ENCODE data around the gene MMP24OS.
"Not testable (repeated sequence)": the region's sequence is repeated elsewhere in the genome, so short reads cannot be mapped to it uniquely, and the experiment has no call there.

Gene MMP24OS

DNA sequence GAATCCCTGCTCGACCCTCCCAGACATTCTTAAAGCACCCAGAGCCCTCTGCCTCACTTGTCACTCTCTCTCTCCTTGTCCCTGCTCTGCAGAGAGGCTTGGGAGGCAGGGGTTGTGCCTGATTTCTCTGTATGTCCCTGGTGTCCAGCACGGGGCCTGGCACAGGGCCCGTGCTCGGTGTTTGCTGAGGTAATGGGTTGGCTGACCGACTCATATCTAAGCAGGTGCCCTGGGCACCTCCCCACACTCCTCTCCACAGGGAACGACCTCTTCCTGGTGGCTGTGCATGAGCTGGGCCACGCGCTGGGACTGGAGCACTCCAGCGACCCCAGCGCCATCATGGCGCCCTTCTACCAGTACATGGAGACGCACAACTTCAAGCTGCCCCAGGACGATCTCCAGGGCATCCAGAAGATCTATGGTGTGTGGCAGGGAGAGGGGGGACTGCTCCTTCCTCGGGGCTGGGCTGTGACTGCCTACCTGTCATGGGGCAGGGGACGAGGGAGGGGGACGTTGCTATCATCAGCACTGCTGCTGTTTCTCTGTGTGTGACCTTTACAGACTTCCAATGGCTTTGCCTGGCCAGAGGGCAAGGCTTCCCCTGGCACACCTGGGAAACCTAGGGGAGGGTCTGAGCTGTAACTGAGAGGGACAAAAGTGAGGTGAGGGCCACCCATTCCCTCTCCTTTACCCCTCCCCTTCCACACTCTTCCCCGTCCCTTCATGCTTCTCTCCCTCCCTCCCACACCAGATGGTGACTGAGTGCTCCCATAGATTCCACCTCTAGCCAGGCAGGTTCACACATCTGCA lies 14.2 kb downstream of the MMP24OS start:
- DNase-seq (ENCODE audit: low spot score): no peak
- Histone ChIP-seq H3K4me1 (ENCODE audit: control insufficient read depth in 2 of 2, insufficient read depth in 1 of 2, low read depth in 1 of 2, low read length in 2 of 2) (peaks cover 7 to 39% of the 10 kb centered on the region in 2 donors), H3K9me3 (replicated peaks in 1 of 2; ENCODE audit: control insufficient read depth in 2 of 2, insufficient read depth in 1 of 2, low read depth in 1 of 2, low read length in 2 of 2) (no peaks in the 10 kb centered on the region), H3K4ac (ENCODE audit: low read length) (peak overlapping the region; percentile 4), H2BK12ac (ENCODE audit: low read length) (peak overlapping the region; percentile 89), H3K4me2 (ENCODE audit: insufficient read depth, low read length, poor library complexity, severe bottlenecking) (peak overlapping the region; percentile 41), H2AFZ (ENCODE audit: low read length) (peak overlapping the region; percentile 71), H2BK5ac (ENCODE audit: low read length) (peak overlapping the region; percentile 57), H2BK15ac (ENCODE audit: low read length) (peak overlapping the region; percentile 7), H2AK5ac (ENCODE audit: low read depth, low read length) (peak overlapping the region; percentile 94), H2BK120ac (ENCODE audit: low read depth, low read length) (peak overlapping the region; percentile 70), H3K36me3 (replicated peaks in 1 of 2; ENCODE audit: control insufficient read depth in 2 of 2, insufficient read depth in 2 of 2, low read length in 2 of 2) (no peaks in the 10 kb centered on the region), H3K23ac (ENCODE audit: low read depth, low read length, poor library complexity) (peak overlapping the region; percentile 36), H3K9ac (ENCODE audit: low read depth, low read length, poor library complexity) (no peak overlapping the region), H3K27me3 (ENCODE audit: control insufficient read depth in 3 of 3, insufficient read depth in 3 of 3, low read depth in 1 of 3, low read length in 3 of 3) (no peaks in the 10 kb centered on the region), H4K8ac (ENCODE audit: low read depth, low read length) (no peak overlapping the region), H3K4me3 (ENCODE audit: low read length in 2 of 2) (no peak overlapping the region), H3K27ac (replicated peaks; ENCODE audit: low read length) (peak overlapping the region; percentile 95), H3K18ac (ENCODE audit: low read length) (peak overlapping the region; percentile 89), H3K14ac (ENCODE audit: low read length) (no peak overlapping the region), H4K91ac (ENCODE audit: low read depth, low read length, poor library complexity) (peak overlapping the region; percentile 62), H3K79me1 (ENCODE audit: low read depth, low read length) (no peaks in the 10 kb centered on the region)
- WGBS, 2 donors (ENCODE audit: extremely low coverage in 2 of 2, insufficient read length in 2 of 2, insufficient replicate concordance in 1 of 2): no CpG with 5 or more reads among the region's 17 CpGs

GRCh38 chr20:35262731-35263531 lies 15.0 kb downstream of the MMP24OS start:
- H3K14ac ChIP-seq (ENCODE audit: low read length); H3K23ac ChIP-seq (ENCODE audit: low read depth, low read length, poor library complexity); H2BK15ac ChIP-seq (ENCODE audit: low read length); H3K27me3 ChIP-seq (ENCODE audit: control insufficient read depth in 3 of 3, insufficient read depth in 3 of 3, low read depth in 1 of 3, low read length in 3 of 3); H3K4me3 ChIP-seq (ENCODE audit: low read length in 2 of 2); H3K36me3 ChIP-seq (replicated peaks in 1 of 2; ENCODE audit: control insufficient read depth in 2 of 2, insufficient read depth in 2 of 2, low read length in 2 of 2); H3K4ac ChIP-seq (ENCODE audit: low read length); H2BK120ac ChIP-seq (ENCODE audit: low read depth, low read length); H3K9ac ChIP-seq (ENCODE audit: low read depth, low read length, poor library complexity); H3K79me1 ChIP-seq (ENCODE audit: low read depth, low read length); H3K9me3 ChIP-seq (replicated peaks in 1 of 2; ENCODE audit: control insufficient read depth in 2 of 2, insufficient read depth in 1 of 2, low read depth in 1 of 2, low read length in 2 of 2); H4K8ac ChIP-seq (ENCODE audit: low read depth, low read length); H2BK12ac ChIP-seq (ENCODE audit: low read length): not testable (repeated sequence)
- peak overlapping the region; percentile 95 for H3K27ac ChIP-seq (replicated peaks; ENCODE audit: low read length)
- H2BK5ac ChIP-seq (ENCODE audit: low read length): peak overlapping the region; percentile 57
- peak overlapping the region; percentile 71 for H2AFZ ChIP-seq (ENCODE audit: low read length)
- peak overlapping the region; percentile 41 for H3K4me2 ChIP-seq (ENCODE audit: insufficient read depth, low read length, poor library complexity, severe bottlenecking)
- H3K4me1 ChIP-seq (ENCODE audit: control insufficient read depth in 2 of 2, insufficient read depth in 1 of 2, low read depth in 1 of 2, low read length in 2 of 2): peaks cover 7 to 39% of the 10 kb centered on the region in 2 donors
- WGBS, 2 donors (ENCODE audit: extremely low coverage in 2 of 2, insufficient read length in 2 of 2, insufficient replicate concordance in 1 of 2): no CpG with 5 or more reads among the region's 8 CpGs
- H2AK5ac ChIP-seq (ENCODE audit: low read depth, low read length): peak overlapping the region; percentile 94
- peak; percentile 83 for DNase-seq (ENCODE audit: low spot score)
- peak overlapping the region; percentile 89 for H3K18ac ChIP-seq (ENCODE audit: low read length)
- peak overlapping the region; percentile 62 for H4K91ac ChIP-seq (ENCODE audit: low read depth, low read length, poor library complexity)

GRCh38 chr20:35262321-35262720 lies 15.6 kb downstream of the MMP24OS start:
- not testable (repeated sequence) for H2AK5ac ChIP-seq (ENCODE audit: low read depth, low read length); H3K18ac ChIP-seq (ENCODE audit: low read length); H3K14ac ChIP-seq (ENCODE audit: low read length); H3K9me3 ChIP-seq (replicated peaks in 1 of 2; ENCODE audit: control insufficient read depth in 2 of 2, insufficient read depth in 1 of 2, low read depth in 1 of 2, low read length in 2 of 2); H3K9ac ChIP-seq (ENCODE audit: low read depth, low read length, poor library complexity); H3K4ac ChIP-seq (ENCODE audit: low read length); H3K79me1 ChIP-seq (ENCODE audit: low read depth, low read length); H2BK120ac ChIP-seq (ENCODE audit: low read depth, low read length); H3K4me2 ChIP-seq (ENCODE audit: insufficient read depth, low read length, poor library complexity, severe bottlenecking); H3K27me3 ChIP-seq (ENCODE audit: control insufficient read depth in 3 of 3, insufficient read depth in 3 of 3, low read depth in 1 of 3, low read length in 3 of 3); H3K23ac ChIP-seq (ENCODE audit: low read depth, low read length, poor library complexity); H4K91ac ChIP-seq (ENCODE audit: low read depth, low read length, poor library complexity); H2BK15ac ChIP-seq (ENCODE audit: low read length); H4K8ac ChIP-seq (ENCODE audit: low read depth, low read length); DNase-seq (ENCODE audit: low spot score); H3K36me3 ChIP-seq (replicated peaks in 1 of 2; ENCODE audit: control insufficient read depth in 2 of 2, insufficient read depth in 2 of 2, low read length in 2 of 2); H2BK12ac ChIP-seq (ENCODE audit: low read length); H2AFZ ChIP-seq (ENCODE audit: low read length); H2BK5ac ChIP-seq (ENCODE audit: low read length); H3K4me3 ChIP-seq (ENCODE audit: low read length in 2 of 2)
- H3K4me1 ChIP-seq (ENCODE audit: control insufficient read depth in 2 of 2, insufficient read depth in 1 of 2, low read depth in 1 of 2, low read length in 2 of 2): peaks cover 7 to 39% of the 10 kb centered on the region in 2 donors
- no CpG with 5 or more reads among the region's 10 CpGs for WGBS, 2 donors (ENCODE audit: extremely low coverage in 2 of 2, insufficient read length in 2 of 2, insufficient replicate concordance in 1 of 2)
- H3K27ac ChIP-seq (replicated peaks; ENCODE audit: low read length): peak overlapping the region; percentile 50

DNA sequence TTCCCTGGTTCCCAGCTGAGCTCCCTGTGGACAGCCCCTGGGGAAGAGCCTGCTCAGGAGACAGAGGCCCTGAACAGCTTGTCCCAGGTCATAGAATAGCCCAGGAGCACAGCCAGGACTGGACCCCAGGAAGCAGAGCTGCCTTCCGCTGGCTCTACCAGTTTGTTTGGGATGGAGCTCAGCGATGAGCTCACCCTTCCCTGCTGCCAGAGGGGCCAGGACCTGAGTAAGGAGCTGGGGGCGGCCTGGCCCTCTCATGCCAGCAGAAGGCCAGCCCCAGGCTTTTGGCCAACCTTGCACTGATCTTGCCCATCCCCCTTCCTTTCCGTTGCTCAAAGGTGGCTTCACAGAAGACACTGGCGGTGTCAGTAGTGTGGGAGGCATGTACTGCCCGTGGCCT lies 17.5 kb downstream of the MMP24OS start:
- Histone ChIP-seq H3K79me1 (ENCODE audit: low read depth, low read length) (no peaks in the 10 kb centered on the region), H3K9me3 (replicated peaks in 1 of 2; ENCODE audit: control insufficient read depth in 2 of 2, insufficient read depth in 1 of 2, low read depth in 1 of 2, low read length in 2 of 2) (no peaks in the 10 kb centered on the region), H3K9ac (ENCODE audit: low read depth, low read length, poor library complexity) (no peak overlapping the region), H3K18ac (ENCODE audit: low read length) (peak overlapping the region; percentile 97), H2BK12ac (ENCODE audit: low read length) (peak overlapping the region; percentile 99), H3K27ac (replicated peaks; ENCODE audit: low read length) (peak overlapping the region; percentile 11), H3K14ac (ENCODE audit: low read length) (no peak overlapping the region), H2BK5ac (ENCODE audit: low read length) (peak overlapping the region; percentile 95), H4K91ac (ENCODE audit: low read depth, low read length, poor library complexity) (peak overlapping the region; percentile 83), H3K27me3 (ENCODE audit: control insufficient read depth in 3 of 3, insufficient read depth in 3 of 3, low read depth in 1 of 3, low read length in 3 of 3) (no peaks in the 10 kb centered on the region), H3K4ac (ENCODE audit: low read length) (peak overlapping the region; percentile 81), H2AFZ (ENCODE audit: low read length) (no peak overlapping the region), H3K4me1 (ENCODE audit: control insufficient read depth in 2 of 2, insufficient read depth in 1 of 2, low read depth in 1 of 2, low read length in 2 of 2) (peaks cover 7 to 39% of the 10 kb centered on the region in 2 donors), H3K36me3 (replicated peaks in 1 of 2; ENCODE audit: control insufficient read depth in 2 of 2, insufficient read depth in 2 of 2, low read length in 2 of 2) (no peaks in the 10 kb centered on the region), H2BK120ac (ENCODE audit: low read depth, low read length) (peak overlapping the region; percentile 95), H2AK5ac (ENCODE audit: low read depth, low read length) (peak overlapping the region; percentile 100), H3K4me3 (ENCODE audit: low read length in 2 of 2) (no peak overlapping the region), H3K4me2 (ENCODE audit: insufficient read depth, low read length, poor library complexity, severe bottlenecking) (no peak overlapping the region), H2BK15ac (ENCODE audit: low read length) (peak overlapping the region; percentile 100), H3K23ac (ENCODE audit: low read depth, low read length, poor library complexity) (no peak overlapping the region), H4K8ac (ENCODE audit: low read depth, low read length) (no peak overlapping the region)
- DNase-seq (ENCODE audit: low spot score): no peak
- no CpG with 5 or more reads among the region's 6 CpGs for WGBS, 2 donors (ENCODE audit: extremely low coverage in 2 of 2, insufficient read length in 2 of 2, insufficient replicate concordance in 1 of 2)

Data from neuronal stem cell (in vitro differentiated cells).